ENCODE measurements around the gene NT5DC3.

NT5DC3 gene

GRCh38 chr12:103833095-103833775, 7.8 kb downstream of the NT5DC3 start:
- DNase-seq (ENCODE audit: low read depth in 3 of 3) = no peak

DNA sequence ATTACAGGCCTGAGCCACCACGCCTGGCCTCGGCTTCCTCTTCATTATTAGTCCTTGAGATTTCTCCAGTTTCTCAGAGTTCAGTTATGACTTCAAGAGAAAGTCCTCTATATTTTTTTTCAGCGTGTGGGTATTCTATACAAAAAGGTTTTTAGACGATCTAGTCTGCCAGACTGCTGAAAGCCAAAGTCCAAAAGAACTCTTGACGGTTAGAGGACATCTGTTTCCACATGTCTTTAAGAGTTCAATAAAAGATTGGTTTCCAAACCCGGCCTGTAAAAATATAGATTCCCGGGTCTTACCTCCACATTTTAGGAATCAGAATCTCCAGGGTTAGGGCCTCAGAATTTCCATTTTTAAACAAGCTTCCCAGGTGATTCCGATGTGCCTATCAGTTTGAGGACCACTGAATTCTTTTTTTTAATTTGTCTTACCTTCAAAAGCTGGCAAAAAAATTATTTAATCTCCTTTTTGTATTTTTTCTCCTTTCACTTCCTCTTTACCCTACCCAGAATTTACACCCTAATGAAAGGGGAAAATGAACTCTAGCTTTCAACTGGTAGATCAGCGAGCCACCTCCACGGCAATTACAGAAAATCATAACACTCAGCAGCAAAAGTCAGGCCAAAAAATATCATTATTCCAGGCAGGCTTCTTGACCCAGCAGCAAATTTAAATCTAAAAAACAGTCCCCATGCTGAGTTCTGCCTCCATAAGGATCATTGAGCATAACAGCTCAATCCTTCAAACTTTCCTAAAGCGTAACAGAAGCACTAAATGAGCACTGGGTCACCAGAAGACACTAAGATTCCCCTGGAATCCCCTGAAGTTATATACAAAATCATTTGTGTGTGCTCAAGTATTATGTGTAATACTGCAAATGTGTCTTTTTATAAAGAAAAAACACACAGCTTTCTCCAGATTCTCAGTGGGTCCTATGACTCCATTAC, 8.7 kb downstream of the NT5DC3 start:
- no peak for DNase-seq (ENCODE audit: low read depth in 3 of 3)

GRCh38 chr12:103830730-103831320, 10.2 kb downstream of the NT5DC3 start:
- no peak for DNase-seq (ENCODE audit: low read depth in 3 of 3)

DNA sequence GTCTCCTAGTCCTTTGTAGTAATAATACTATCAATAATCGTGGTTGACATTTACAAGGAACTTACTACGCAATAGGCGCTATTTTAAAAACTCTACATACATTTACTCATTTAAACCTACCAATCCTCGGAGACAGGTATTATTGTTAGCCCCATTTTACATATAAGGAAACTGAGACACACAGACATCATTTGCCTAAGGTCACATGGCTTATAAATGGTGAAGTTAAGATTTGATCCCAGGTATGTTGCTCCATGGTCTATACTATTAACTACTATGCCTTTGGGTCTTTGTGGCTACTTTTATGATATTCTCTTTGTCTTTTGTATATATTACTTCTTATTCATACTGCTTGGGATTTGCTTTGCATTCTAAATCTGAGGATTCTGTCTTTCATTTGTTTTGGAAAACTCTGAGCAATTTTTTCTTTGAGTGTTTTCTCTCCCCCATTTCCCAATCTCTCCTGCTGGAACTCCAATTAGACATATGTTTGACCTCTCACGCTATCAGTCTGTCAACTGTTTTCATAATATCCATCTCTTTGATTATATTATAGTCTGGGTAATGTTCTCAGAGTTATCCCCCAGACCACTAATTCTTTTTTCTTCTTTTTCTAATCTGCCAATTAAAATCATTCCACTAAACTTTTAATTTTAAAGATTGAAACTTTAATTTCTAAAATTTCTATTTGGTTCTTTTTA, 10.9 kb downstream of the NT5DC3 start:
- DNase-seq (ENCODE audit: low read depth in 3 of 3) = no peak

DNA sequence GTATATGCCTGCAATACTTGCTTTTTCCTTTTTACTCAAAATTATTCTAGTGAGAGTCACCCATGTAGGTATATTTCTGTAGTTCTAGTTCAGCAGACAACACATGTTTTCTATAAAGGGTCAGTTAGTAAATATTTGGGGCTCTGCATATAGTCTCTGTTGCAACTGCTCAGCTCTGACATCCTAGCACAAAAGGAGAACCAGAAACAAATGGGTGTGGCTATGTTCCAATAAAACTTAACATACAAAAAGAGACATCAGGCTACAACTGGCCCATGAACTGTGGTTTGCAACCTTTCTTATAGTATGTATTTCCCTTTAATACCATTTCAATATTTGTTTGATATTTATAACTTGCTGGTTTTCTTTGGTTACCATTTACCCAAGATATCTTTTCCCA, 11.9 kb downstream of the NT5DC3 start:
- DNase-seq (ENCODE audit: low read depth in 3 of 3) = no peak

GRCh38 chr12:103827911-103828391, 13.1 kb downstream of the NT5DC3 start:
- no peak for DNase-seq (ENCODE audit: low read depth in 3 of 3)

DNA sequence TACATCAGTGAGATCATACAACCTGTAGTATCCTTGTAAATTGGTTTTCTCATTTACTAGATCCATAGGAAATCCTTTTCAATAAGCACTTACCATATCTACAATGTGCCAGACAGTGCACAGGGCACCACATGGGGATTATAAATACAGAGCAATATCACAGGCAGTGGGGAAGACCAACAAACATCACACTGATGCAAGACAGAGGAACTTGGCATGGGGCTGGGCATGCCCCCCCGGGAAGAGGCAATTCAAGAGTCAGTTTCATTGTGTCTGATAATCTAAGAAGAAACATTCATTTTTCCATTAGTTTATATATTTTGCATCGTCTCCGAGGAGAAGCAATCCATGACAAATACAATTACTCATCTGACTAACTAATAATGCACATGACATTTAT, 16.2 kb downstream of the NT5DC3 start:
- DNase-seq (ENCODE audit: low read depth in 3 of 3) = no peak

DNA sequence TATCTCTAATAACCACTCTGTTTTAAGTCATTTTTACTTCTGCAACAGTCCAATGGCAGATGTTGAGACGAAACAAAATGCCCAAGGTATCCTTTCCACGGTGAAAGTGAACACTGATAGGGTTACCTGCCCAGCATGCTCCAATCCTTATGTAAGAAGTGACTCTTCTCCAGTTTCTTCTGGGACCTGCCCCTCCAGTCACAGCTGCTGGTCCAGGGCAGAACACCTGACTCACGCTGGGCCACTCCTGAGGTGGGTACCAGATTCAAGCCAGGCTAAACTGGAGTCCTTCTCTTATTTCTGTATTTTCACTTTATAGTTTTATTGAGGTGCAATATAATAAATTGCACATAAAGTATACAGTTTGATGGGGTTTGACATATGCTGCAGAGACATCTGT, 16.7 kb downstream of the NT5DC3 start:
- DNase-seq (ENCODE audit: low read depth in 3 of 3) = no peak

GRCh38 chr12:103823871-103824270, 17.2 kb downstream of the NT5DC3 start:
- DNase-seq (ENCODE audit: low read depth in 3 of 3) = no peak

GRCh38 chr12:103821773-103822172, 19.3 kb downstream of the NT5DC3 start:
- DNase-seq (ENCODE audit: low read depth in 3 of 3) = no peak

GRCh38 chr12:103820881-103821489, 20.0 kb downstream of the NT5DC3 start:
- no peak for DNase-seq (ENCODE audit: low read depth in 3 of 3)

GRCh38 chr12:103820361-103820760, 20.7 kb downstream of the NT5DC3 start:
- DNase-seq (ENCODE audit: low read depth in 3 of 3) = no peak

DNA sequence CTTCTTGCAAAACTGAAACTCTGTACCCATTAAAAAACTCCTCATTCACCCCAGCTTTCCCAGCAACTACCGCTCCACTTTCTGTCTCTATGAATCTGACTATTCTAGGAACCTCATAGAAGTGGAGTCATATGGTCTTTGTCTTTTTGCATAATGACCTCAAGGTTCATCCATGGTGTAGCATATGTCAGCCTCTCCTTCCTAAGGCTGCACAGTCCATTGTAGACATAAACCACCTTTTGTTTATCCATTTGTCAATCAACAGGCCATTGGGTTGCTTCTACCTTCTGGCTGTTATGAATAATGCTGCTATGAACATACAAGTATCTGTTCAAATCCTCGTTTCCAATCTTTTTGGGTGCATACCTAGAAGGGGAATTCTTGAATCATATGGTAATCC, 21.1 kb downstream of the NT5DC3 start:
- DNase-seq (ENCODE audit: low read depth in 3 of 3) = no peak

DNA sequence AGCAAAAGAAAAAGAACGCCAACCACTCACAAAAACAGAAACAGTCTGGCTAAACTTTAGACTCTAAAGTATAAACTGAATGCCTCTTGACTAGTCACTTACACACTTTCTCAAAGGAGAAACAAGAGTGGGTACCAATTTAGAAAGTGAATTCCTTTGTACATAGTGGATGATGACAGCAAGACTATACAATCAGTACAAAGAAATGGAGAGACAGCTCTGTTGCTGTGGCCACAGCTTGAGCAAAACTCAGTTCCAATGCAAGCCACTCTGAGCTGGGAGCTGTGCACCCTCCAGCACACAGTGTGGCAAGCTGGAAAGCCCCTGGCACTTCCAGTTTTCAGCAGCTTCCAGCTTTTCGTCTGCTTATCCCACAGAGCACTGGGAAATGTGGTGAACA, 21.7 kb downstream of the NT5DC3 start:
- no peak for DNase-seq (ENCODE audit: low read depth in 3 of 3)

DNA sequence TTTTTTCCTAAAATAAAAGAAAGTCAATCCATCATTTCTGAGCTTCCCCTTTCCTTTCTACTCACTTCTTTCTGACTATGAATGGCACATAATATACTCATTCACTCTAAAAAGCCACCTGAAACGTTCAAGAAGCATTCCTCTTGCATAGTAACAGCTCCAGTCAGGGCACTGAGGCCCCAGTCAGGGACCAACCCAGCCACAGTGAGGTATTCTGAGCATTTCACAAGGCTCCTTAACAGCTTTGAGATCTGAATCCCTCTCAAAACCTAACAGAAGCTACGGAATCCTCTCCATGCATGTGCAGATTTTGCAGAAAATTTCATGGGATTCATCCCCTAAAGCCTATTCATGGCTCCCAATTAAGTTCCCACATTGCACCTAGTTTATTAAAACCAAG, 23.2 kb downstream of the NT5DC3 start:
- DNase-seq (ENCODE audit: low read depth in 3 of 3) = no peak

- DNase-seq (ENCODE audit: low read depth in 3 of 3) = no peak
Measured at GRCh38 chr12:103816663-103817062, 24.4 kb downstream of the NT5DC3 start.

GRCh38 chr12:103814436-103814835, 26.6 kb downstream of the NT5DC3 start:
- DNase-seq (ENCODE audit: low read depth in 3 of 3) = no peak

GRCh38 chr12:103813949-103814348, 27.1 kb downstream of the NT5DC3 start:
- no peak for DNase-seq (ENCODE audit: low read depth in 3 of 3)

DNA sequence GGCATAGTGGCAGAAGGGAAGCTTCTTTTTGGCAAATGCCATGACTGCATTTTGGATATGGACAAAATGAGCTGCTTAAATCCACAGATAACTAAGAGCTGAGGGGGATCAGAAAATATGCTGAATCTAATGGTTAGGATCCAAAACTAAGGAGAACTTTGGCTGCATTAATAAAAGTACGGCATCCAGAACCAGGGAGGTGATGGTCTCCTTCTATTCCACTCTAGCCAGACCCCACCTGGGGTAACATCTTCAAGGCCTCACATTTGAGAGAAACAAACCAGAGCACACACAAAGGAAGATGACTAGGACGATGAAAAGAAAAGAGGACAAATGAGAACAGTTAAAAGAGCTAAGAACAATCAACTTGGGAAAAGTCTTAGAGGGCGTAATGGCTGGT, 27.6 kb downstream of the NT5DC3 start:
- no peak for DNase-seq (ENCODE audit: low read depth in 3 of 3)

GRCh38 chr12:103812789-103813188, 28.2 kb downstream of the NT5DC3 start:
- no peak for DNase-seq (ENCODE audit: low read depth in 3 of 3)

DNA sequence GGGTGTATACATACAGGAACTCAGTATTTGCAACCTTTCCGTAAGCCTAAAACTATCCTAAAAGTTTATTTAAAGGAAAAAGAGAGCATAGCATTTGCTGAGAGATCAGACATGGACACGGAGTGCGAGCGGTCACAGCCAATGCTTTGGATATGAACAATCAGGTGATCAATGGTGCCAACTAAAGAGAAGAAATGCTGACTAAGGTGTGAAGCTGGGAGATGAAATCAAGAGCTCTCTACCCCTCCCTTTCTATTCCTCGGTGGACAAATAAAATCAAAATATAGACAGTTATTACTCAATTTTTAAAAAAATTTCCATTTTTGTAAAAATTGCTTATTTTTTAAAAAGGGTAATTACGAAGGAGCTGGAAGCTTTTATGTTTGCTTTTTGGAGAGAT, 29.2 kb downstream of the NT5DC3 start:
- no peak for DNase-seq (ENCODE audit: low read depth in 3 of 3)

DNA sequence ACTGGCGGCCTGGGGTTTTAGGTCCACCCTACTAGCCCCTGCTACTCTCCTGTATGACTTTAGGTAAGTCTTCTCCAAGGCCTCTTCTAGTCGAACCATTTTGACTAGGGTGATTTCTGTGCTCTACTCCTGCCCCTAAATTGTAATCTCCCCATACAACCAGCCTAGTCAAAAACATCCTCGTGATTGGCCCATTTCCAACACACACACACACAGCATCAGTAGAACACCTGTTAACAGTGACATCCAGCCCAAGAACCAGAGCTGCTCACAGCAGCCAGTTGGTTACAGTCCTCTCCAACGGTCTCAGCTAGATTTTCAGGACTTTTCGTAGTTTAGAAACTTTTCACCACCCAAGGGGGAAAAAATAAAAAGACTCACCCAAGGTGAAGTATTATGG, 30.9 kb downstream of the NT5DC3 start:
- no peak for DNase-seq (ENCODE audit: low read depth in 3 of 3)
